HEK293 (cell line): ENCODE data around the gene POLR1H.

Source experiments
- ZNF776 ChIP-seq: fragments of 450-650 bp; formaldehyde crosslinking; IDR thresholded peaks from 2 replicates; pipeline ENCODE4 v1.5.0; 2017; ENCODE audit warnings: missing biosample characterization, missing genetic modification characterization, borderline replicate concordance
- TF ChIP-seq, protein P1 (sequence below): fragments of 450-650 bp; formaldehyde crosslinking; IDR thresholded peaks from 2 replicates; pipeline ENCODE4 v1.5.1; 2016; ENCODE audit warnings: missing biosample characterization, missing genetic modification characterization
- TF ChIP-seq, protein P2 (sequence below): fragments of 450-650 bp; formaldehyde crosslinking; IDR thresholded peaks from 2 replicates; pipeline ENCODE4 v1.5.1; 2016; ENCODE audit warnings: missing biosample characterization, missing genetic modification characterization, borderline replicate concordance

DNA sequence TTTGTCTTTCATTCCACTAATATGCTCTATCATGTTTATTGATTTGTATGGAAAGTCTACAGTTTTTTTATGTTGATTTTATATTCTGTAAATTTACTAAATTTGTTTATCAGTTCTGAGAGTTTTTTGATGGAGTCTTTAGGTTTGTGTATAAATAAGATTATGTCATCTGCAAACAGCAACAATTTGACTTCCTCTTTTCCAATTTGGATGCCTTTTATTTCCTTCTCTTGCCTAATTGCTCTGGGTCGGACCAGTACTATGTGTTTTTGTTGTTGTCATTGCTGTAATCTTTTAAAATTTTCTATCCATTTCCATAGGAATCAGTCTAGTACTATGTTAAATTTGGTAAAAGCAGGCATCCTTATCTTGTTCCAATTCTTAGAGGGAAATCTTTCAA lies 31.5 kb upstream of the POLR1H start:
- TF ChIP-seq, protein P1, sequence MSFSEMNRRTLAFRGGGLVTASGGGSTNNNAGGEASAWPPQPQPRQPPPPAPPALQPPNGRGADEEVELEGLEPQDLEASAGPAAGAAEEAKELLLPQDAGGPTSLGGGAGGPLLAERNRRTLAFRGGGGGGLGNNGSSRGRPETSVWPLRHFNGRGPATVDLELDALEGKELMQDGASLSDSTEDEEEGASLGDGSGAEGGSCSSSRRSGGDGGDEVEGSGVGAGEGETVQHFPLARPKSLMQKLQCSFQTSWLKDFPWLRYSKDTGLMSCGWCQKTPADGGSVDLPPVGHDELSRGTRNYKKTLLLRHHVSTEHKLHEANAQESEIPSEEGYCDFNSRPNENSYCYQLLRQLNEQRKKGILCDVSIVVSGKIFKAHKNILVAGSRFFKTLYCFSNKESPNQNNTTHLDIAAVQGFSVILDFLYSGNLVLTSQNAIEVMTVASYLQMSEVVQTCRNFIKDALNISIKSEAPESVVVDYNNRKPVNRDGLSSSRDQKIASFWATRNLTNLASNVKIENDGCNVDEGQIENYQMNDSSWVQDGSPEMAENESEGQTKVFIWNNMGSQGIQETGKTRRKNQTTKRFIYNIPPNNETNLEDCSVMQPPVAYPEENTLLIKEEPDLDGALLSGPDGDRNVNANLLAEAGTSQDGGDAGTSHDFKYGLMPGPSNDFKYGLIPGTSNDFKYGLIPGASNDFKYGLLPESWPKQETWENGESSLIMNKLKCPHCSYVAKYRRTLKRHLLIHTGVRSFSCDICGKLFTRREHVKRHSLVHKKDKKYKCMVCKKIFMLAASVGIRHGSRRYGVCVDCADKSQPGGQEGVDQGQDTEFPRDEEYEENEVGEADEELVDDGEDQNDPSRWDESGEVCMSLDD (tag by site-specific recombination): no peak
- TF ChIP-seq, protein P2, sequence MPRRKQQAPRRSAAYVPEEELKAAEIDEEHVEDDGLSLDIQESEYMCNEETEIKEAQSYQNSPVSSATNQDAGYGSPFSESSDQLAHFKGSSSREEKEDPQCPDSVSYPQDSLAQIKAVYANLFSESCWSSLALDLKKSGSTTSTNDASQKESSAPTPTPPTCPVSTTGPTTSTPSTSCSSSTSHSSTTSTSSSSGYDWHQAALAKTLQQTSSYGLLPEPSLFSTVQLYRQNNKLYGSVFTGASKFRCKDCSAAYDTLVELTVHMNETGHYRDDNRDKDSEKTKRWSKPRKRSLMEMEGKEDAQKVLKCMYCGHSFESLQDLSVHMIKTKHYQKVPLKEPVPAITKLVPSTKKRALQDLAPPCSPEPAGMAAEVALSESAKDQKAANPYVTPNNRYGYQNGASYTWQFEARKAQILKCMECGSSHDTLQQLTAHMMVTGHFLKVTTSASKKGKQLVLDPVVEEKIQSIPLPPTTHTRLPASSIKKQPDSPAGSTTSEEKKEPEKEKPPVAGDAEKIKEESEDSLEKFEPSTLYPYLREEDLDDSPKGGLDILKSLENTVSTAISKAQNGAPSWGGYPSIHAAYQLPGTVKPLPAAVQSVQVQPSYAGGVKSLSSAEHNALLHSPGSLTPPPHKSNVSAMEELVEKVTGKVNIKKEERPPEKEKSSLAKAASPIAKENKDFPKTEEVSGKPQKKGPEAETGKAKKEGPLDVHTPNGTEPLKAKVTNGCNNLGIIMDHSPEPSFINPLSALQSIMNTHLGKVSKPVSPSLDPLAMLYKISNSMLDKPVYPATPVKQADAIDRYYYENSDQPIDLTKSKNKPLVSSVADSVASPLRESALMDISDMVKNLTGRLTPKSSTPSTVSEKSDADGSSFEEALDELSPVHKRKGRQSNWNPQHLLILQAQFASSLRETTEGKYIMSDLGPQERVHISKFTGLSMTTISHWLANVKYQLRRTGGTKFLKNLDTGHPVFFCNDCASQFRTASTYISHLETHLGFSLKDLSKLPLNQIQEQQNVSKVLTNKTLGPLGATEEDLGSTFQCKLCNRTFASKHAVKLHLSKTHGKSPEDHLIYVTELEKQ (tag by site-specific recombination): no peak
- TF ChIP-seq ZNF776 (tag by site-specific recombination): no peak
